IPS-15b (cell line): ENCODE results near the gene OXCT2.
A peak's percentile ranks its signal among the peaks of the same experiment; 100 is the strongest.
"Not testable (repeated sequence)": the region's sequence is repeated elsewhere in the genome, so short reads cannot be mapped to it uniquely, and the experiment has no call there.

ENCODE experiments used
- H3K27me3 ChIP-seq: one replicate; pipeline ENCODE4 v1.6.1; 2013; ENCODE audit warnings: low read length; ENCODE audit not compliant: control insufficient read depth, insufficient read depth
- H3K36me3 ChIP-seq: one replicate; pipeline ENCODE4 v1.6.1; 2013; ENCODE audit warnings: low read length; ENCODE audit not compliant: control insufficient read depth, insufficient read depth
- H3K4me1 ChIP-seq: one replicate; pipeline ENCODE4 v1.6.1; 2013; ENCODE audit warnings: mild to moderate bottlenecking, low read length; ENCODE audit not compliant: control insufficient read depth, insufficient read depth
- H3K4me3 ChIP-seq: one replicate; pipeline ENCODE4 v1.5.1; 2013; ENCODE audit warnings: low read depth, low read length
- H3K9ac ChIP-seq: one replicate; pipeline ENCODE4 v1.6.1; 2013; ENCODE audit warnings: low read depth, mild to moderate bottlenecking, low read length
- H3K9me3 ChIP-seq: one replicate; pipeline ENCODE4 v1.6.1; 2013; ENCODE audit warnings: mild to moderate bottlenecking, low read length; ENCODE audit not compliant: control insufficient read depth, insufficient read depth

The OXCT2 gene

DNA sequence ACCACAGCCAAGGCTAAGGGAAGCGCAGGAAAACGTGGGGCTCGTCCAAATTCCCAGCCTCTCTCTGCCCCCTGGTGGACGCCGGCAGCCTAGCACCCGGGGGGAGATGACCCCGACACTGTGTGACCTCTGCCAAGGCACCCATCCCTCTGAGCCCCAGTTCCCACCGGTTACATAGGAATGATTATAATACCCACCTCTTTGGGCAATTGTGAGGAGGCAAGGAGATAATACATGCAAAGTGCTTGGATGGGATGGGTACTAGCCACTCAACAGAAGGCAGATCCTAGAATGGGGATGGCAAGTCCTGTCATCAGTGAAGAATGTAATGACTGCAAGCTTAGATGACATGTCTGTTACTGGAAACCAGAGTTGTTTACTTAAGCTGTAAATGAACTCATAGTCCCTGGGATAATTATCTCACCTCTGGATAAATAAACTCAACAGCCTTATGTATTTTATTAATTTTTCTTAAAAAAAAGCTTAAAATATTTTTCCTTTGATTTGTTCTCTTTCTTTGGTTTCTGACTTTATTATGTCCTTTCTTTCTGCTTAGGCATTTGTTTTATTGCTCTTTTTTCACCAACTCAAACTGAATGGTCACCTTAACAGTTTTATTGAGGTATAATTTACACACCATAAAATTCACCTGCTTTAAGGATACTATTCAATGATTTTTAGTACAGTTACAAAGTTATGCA, 28.8 kb upstream of the OXCT2 start:
- Histone ChIP-seq H3K9ac (no peak overlapping the region), H3K4me3 (no peak overlapping the region)

DNA sequence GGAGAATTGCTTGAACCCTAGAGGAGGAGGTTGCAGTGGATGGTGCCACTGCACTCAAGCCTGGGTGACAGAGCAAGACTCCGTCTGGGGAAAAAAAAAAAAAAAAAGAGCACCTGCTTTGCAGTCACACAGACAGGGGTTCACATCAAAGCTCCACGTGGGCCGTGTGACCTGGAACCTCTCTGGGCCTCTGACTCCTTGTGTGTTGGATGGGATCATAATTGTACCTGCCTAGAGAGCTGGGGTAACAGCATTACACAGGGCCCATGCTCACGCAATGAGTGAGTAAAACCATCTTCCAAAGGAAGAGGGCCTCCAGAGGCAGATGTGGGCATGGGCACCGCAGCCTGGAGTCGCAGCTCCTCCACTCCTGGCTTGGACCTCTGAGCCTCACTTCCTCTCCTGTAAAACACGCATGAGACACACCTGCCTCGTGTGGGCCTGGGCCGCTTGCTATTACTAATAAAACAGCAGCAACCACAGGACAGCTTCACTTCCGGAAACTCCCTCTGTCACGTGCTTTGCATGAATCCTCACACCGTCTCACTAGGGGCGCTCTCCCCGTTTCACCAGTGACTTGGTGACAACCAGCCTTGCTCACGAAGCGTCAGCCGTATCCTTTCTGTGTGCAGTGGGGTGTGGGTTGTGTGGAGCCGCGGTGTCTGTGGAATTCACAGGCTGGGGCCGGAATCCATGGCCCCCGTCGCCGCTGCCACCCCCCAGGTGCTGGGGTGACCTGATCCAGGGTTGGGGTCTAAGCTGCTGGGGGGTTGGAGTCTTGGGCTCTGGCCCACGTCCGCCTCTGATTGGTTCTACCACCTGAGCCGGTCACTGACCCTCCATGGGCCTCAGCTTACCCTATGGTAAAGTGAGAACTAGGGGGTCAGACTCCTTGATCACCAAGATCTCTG, 28.0 kb upstream of the OXCT2 start:
- peaks cover 14% of the 10 kb centered on the region for H3K27me3 ChIP-seq
- not testable (repeated sequence) for H3K4me1 ChIP-seq, H3K9me3 ChIP-seq, H3K36me3 ChIP-seq, H3K9ac ChIP-seq
- H3K4me3 ChIP-seq = peak overlapping the region; percentile 6

More for the DNA sequence above, 28.8 kb upstream of the OXCT2 start:
- H3K27me3 ChIP-seq = peaks cover 9% of the 10 kb centered on the region
- peaks cover 4% of the 10 kb centered on the region for H3K4me1 ChIP-seq
- H3K9me3 ChIP-seq = no peaks in the 10 kb centered on the region
- no peaks in the 10 kb centered on the region for H3K36me3 ChIP-seq

DNA sequence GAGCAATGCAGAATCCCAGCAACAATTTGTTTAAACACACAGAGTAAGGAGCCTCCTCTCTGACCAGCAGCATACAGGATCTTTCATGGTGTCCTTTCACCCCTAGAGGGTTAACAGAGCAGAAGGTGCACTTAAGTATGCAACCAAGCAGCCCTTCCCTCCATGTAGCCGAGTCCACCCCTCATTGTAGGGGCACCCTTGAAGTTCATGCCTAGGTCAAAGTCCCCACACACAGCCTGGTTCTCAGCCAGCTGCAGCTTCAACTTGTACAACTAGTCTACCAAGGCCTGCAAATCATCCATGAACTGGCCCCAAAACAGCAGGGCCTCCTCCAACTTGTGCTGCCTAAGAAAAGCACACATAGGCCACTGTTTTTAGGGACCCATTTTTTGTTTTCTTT, 24.5 kb upstream of the OXCT2 start:
- H3K9me3 ChIP-seq = no peaks in the 10 kb centered on the region
- no peak overlapping the region for H3K4me3 ChIP-seq
- H3K27me3 ChIP-seq = peaks cover 38% of the 10 kb centered on the region
- no peaks in the 10 kb centered on the region for H3K4me1 ChIP-seq
- no peak overlapping the region for H3K9ac ChIP-seq
- no peaks in the 10 kb centered on the region for H3K36me3 ChIP-seq

DNA sequence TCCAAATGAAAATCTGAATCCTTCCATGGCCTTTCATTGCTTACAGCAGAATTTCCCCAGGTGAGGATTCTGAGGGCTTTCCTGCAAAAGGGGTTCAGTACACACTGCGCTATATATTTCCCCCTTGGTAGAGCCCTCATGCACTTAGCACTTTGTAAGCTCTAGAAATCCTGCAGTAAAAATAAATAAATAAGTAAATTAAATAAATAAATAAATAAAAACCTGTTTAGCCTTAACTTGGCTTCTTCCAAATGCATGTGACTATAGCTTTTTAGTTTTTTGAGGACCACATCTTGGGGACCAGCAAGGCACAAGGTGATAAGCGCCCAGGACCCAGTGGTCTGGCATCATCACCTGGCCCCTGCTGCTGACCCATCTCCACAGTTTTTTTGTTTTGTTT, 20.7 kb upstream of the OXCT2 start:
- H3K9me3 ChIP-seq = no peaks in the 10 kb centered on the region

DNA sequence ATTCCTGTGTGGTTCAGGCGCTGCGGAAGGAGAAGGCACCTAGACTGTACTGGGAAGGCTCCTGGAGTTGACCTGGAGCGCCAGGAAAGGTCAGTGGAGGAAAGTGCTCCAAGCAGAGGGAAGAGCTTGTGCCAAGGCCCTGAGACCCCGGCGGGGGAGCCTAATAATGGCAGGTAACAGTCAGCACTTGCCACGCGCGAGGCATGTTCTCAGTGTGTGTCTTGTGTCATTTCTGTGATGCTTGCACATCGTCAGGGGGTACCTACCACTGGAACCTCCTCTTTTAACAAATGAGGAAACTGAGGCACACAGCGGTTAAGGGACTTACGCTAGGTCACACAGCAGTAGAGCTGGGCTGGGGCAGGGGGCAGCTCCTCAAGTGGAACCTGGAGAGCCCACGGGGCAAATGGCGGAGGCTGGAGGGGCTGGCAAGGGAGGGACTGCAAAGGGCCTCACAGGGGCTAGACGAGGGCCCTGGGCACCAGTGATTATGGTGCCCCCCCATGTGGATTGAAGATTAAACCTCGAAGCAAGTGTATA, 18.5 kb upstream of the OXCT2 start:
- Histone ChIP-seq H3K9ac (no peak overlapping the region), H3K27me3 (peaks cover 65% of the 10 kb centered on the region), H3K4me1 (no peaks in the 10 kb centered on the region), H3K9me3 (no peaks in the 10 kb centered on the region), H3K4me3 (peak overlapping the region; percentile 50), H3K36me3 (no peaks in the 10 kb centered on the region)

More for the DNA sequence above, 20.7 kb upstream of the OXCT2 start:
- Histone ChIP-seq H3K4me1 (no peaks in the 10 kb centered on the region), H3K27me3 (peaks cover 57% of the 10 kb centered on the region), H3K9ac (no peak overlapping the region), H3K4me3 (no peak overlapping the region), H3K36me3 (no peaks in the 10 kb centered on the region)

DNA sequence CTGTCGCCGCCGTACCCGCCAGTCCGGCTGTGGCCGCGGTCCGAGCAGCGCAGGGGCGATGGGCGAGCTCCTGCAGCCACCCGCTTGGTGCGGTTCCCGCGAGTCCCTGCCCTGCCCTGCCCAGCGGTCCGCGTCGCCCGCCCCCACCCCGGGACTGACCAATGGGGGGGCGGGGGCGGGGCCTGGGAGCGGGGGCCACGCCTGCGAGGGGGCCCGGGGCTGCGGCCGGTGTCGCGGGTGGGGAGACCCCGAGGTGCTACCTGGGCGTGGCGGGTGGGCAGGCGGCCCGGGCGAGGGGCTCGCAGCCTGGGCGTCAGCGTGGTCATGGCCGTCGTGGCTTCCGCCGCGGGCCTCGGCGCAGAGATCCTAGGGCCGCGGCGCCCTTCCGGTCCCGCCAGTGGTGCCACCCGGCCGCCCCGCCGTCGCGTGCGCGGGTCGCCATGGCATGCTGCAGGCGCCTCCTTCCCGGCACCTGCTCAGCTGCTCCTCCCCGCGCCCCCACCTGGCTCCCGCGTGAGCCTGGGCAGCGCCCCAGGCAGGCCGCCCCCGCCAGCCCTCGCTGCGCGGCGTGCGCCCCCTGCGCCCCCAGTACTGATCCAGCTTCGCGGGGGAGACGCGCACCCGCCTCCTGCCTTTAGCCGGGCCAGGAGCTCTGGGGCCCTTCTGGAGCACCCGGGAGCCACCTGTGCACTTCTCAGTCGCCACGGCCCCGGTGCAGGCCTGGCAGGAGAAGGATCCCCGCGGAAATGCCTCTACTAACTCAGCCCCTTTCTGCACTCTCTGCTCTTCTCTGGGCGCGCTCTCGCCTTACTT, 17.8 kb upstream of the OXCT2 start, which contains the start of gene BMP8B:
Gene BMP8B, minus strand, starts transcription at position 108 of the 813 bp plus-strand sequence. CDS start 380 bp downstream, outside the sequence.
- peak within 1 kb of the TSS; percentile 50 for H3K4me3 ChIP-seq
- no peak within 1 kb of the TSS for H3K9ac ChIP-seq
- peaks cover 62% of the 10 kb centered on the region for H3K27me3 ChIP-seq
- no peaks in the 10 kb centered on the region for H3K36me3 ChIP-seq
- no peaks in the 10 kb centered on the region for H3K9me3 ChIP-seq
- no peaks in the 10 kb centered on the region for H3K4me1 ChIP-seq

DNA sequence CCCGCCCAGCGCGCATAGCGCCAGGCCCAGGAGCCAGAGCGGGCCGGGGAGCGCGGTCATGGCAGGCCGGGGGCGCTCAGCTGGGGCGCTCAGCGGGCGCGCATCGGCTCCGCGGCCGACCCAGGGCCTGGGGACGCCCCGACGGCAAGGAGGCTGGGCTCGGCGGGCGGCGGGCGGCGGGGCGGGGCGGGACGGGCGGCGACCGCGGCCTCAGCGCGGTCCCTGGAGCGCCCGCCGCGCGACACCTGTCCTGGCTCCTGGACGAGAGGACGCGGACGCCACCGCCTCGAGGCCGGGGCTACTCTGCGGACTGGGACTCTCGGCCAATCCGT, 17.2 kb upstream of the OXCT2 start:
- Histone ChIP-seq H3K9ac (no peak overlapping the region), H3K4me3 (peak overlapping the region; percentile 46), H3K36me3 (no peaks in the 10 kb centered on the region), H3K9me3 (no peaks in the 10 kb centered on the region), H3K4me1 (no peaks in the 10 kb centered on the region), H3K27me3 (peaks cover 64% of the 10 kb centered on the region)

DNA sequence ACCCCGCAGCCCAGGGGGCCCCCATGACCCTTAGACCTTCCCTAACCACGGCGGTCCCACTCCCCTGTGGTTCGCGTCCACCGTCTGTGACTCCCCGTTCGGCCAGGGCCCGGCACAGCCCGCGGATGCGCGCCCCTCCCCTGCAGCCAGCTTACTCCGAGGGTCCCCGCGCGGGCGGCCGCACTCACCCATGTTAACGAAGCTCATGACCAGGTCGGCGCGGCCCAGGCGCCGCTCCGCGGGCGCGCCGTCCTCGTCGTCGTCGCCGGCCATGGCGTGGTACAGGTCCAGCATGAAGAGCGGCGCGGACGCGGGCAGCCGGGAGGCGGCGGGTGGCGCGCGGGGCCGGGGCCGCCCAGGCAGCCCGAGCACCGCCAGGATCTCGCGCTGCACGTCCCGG, 16.8 kb upstream of the OXCT2 start:
- H3K27me3 ChIP-seq = peaks cover 66% of the 10 kb centered on the region
- H3K4me3 ChIP-seq, H3K4me1 ChIP-seq: not testable (repeated sequence)

DNA sequence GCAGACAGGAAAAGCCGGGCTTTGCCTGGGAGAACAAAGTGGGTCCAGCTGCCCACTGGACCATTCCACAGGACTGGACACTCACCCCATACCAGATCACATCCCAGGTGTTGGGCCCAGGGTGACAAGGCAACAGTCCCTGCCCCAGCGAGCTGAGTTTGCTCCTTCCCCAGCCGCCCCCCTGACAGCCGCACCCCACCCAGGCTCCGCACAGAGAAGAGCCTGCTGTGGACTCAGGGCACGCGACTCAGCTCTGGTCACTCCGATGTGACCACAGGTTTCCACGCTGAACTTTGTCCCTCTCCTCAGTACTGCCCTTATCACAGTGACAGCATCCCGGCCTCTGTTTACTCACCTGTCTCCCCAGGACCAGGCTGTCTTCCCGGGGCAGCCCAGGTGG, 16.3 kb upstream of the OXCT2 start:
- Histone ChIP-seq H3K4me3 (peak overlapping the region; percentile 8), H3K9ac (no peak overlapping the region), H3K4me1 (no peaks in the 10 kb centered on the region), H3K27me3 (peaks cover 62% of the 10 kb centered on the region), H3K9me3 (no peaks in the 10 kb centered on the region), H3K36me3 (no peaks in the 10 kb centered on the region)

More for the DNA sequence above, 16.8 kb upstream of the OXCT2 start:
- not testable (repeated sequence) for H3K36me3 ChIP-seq, H3K9me3 ChIP-seq, H3K9ac ChIP-seq

DNA sequence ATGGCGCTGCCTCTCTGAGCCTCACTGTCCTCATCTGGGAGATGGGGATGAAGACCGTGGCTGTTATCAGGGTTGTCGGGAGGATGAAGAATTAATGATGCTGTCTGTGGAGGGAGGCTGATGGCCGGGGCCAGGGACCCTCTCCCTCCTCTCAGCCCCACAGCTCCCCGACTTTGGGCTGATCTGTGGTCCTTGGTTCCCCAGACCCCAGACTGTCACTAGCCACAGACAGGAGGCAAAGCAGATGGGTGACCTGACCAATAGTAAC, 15.9 kb upstream of the OXCT2 start:
- not testable (repeated sequence) for H3K36me3 ChIP-seq, H3K9me3 ChIP-seq, H3K4me3 ChIP-seq, H3K4me1 ChIP-seq, H3K9ac ChIP-seq
- peaks cover 63% of the 10 kb centered on the region for H3K27me3 ChIP-seq

DNA sequence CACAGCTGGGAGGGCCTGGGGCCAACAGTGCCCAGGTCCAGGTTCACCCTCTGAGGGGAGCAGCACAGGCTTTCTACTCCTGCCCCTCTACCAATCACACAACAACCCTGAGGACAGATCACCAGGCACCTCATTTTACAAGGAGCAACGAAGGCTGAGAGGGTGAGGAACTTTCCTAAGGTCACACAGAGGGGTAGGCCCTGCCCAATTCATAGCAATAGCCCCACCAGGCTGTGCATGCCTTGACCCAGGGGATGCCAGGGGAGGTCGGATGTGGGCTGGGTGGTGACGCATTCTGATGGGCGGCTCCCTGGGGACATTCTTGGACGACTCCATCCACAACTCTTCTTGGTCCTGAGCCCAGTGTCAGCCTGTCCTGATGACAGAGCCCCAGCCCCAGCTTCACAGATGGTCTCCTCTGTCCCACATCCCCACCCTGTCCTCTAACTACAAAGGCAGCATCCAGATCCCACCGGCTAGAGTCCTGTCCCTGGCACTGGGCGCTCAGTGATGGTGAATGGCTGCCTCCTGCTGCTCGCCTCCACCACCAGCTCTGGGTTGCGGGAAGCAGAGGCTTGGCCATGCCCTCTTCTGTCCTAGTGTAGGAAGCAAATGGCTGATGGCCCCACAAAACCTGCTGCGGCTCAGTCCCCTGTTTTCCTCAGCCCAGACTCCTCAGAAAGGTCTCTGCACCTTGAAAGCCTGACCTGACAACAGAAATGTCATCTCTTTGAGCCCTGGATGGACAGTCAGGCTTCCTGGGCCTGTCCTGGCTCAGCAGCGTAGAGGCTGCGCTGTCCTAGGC, 15.4 kb upstream of the OXCT2 start:
- H3K27me3 ChIP-seq = peaks cover 60% of the 10 kb centered on the region
- not testable (repeated sequence) for H3K9ac ChIP-seq, H3K36me3 ChIP-seq, H3K4me1 ChIP-seq, H3K4me3 ChIP-seq, H3K9me3 ChIP-seq
